Endometrium (tissue), 2 donors: ENCODE results near the gene RIT1.
A peak's percentile ranks its signal among the peaks of the same experiment; 100 is the strongest.

Experiments
- FAIRE-seq: peaks from 2 replicates; lab custom pipeline; 2012; peaks lifted over from hg19 to GRCh38; lab: Jason Lieb, UNC
- donor health status: control.
- donor health status: control.

The RIT1 gene, protein sequence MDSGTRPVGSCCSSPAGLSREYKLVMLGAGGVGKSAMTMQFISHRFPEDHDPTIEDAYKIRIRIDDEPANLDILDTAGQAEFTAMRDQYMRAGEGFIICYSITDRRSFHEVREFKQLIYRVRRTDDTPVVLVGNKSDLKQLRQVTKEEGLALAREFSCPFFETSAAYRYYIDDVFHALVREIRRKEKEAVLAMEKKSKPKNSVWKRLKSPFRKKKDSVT

DNA sequence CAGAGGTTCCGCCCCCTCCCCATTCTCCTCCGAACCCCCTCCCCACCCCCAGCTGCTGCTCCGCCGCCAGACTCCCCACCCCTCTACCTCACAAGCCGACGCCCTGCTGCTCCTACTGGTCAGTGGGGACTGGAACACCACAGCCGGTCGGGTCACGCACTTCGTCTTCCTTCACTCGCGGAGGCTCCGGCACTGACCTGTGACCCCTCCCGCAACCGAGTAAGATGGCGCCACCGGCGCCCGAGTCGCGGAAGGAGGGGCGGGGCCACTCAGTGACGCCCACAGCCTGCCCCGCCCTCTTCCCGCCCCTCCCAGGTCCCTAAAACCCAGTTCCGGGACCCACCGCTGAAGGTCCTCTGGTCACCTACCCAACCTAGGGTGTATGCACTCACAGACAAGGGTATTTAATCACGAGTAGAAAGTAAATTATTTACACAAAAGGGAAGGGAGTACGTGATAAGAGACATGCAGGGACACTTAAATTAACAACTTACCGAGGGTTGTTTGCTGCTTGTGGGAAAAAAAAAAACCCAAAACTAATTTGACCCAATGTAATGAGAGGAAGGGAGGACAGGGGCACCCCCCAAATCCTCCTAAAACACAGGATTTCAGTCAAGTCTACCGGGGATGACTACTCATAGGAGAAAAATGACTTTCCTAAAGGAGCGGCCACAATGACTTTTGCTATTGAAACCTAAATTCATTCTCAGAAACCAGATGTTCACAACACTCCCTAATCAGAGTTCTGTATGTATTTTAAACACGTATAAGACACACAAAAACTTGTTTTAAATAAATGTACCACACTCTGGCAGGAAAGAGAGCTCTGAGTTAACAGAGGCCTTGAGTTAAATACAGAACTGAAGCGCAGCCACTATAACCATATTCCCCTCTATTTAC, at the start of gene RIT1:
Gene RIT1 (minus strand): TSS at position 194 of the 900 bp plus-strand sequence. CDS start 588 bp downstream, outside the sequence.
- peak; percentile 41 for FAIRE-seq

DNA sequence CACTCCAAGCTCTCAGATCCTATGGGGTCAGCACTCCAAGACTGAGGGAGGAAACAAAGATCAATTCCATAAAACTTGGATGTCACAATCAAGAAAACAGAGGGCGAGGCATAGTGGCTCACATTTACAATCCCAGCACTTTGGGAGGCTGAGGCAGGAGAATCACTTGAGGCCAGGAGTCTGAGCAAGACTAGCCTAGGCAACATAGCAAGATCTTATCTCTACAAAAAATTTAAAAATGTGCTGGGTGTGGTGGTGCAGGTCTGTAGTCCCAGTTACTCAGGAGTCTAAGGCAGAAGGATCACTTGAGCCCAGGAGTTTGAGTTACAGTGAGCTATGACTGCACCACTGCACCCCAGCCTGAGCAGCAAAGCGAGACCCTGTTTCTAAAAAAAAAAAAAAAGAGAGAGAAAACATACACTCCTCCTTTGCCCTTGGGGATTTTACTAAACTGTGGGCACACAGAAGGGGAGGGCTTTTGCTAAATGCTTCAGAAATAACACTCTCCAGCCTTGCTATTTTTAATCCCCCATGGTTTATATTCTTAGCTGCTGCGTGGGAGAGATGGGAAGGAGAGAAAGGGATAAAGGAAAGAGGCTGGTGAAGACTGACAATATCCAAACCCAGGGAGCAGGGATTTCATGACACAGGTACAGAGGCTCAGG, 49.1 kb upstream of the RIT1 start:
- no peak for FAIRE-seq

DNA sequence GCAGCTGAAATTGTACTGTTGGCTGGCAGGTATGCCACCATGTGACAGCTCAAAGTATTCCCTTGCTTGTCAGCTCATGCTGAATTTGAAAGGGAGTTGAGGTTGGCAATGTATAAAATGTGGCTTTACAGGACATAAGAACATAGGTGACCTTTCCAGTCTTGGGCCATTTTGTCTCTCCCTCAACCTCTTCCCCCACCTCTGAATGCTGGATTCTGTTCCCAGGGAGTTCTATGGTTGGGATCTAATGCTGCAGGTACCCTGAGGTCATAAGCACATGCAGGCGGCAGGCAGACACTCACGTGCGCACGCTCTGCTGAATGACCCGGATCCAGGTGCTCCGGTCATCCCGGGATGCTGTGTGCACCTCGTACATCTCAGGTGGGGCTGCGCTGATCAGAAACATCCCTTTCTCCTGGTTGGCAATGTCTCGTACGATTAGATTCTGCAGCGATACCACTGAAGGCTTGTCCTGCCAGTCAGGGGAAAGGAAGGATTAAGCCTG, 46.3 kb upstream of the RIT1 start:
- FAIRE-seq: no peak

DNA sequence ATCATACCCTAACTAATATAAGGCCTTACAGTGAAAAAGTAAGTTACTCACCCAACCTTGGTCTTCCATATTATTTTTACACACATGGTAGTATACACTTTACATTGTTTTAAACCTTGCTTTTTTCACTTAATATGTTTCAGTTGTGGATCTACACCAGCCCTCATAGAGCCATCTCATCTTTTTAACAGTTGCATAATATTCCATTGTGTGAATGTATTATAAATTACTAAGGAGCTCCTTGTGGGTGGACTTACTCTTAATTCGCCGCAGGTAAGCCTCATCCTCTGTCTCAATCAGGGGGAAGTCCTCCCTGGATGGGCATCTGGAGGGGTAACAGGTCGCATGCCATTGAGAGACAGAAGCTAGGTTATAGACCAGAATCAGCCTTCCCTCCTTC, 43.5 kb upstream of the RIT1 start:
- FAIRE-seq: no peak

DNA sequence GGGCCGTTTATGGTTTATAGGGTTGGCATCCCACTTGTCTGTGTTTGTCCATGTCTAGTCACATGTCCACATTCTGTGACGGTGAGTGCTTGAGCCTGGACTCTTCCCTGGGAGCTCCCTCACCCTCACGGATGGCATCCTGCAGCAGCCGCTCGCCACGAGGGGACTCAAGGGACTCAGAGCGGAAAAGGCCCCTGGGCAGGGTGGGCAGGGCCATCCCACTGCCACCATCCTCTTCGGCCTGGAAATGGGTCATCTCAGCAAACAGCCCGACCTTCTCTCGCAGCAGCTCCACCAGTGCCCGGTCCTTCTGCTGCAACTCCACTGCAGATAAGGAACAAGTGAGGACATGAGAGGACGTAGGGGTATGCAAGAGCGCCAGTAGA, 41.3 kb upstream of the RIT1 start:
- no peak for FAIRE-seq

DNA sequence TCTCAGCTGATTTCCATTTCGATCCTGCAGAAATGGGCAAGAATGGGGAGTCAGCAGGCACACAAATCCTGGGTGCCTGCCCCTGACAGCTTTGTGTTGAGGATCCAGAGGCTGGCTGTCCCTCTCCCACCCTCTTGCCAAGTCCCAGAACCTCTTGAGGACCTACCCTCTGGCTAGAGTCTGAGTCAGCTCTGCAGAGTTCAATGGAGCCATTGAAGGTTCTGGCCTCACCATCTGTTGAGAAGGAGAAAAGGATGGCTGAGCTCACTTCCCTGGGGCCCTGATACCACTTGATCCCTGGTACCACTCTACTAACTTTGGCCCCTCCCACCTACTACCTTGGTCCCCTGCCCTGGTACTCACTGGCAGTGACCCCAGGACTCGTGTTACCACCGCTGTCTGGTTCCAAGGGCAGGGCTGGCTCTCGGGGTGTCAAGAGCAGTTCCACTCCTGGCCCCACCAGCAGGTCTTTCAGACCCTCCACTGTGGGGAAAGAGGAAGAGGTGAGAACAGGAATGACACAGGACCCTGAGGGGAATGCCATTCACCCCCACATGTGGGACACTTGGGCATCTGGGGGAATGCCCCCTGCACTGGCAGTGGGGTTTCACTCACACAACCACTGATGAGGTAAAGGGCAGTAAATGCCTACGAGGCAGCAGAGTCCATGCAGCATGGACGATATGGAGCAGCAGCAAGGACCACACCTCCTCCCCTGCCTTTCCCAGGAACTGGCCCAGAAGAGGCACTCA, 40.8 kb upstream of the RIT1 start:
- no peak for FAIRE-seq

DNA sequence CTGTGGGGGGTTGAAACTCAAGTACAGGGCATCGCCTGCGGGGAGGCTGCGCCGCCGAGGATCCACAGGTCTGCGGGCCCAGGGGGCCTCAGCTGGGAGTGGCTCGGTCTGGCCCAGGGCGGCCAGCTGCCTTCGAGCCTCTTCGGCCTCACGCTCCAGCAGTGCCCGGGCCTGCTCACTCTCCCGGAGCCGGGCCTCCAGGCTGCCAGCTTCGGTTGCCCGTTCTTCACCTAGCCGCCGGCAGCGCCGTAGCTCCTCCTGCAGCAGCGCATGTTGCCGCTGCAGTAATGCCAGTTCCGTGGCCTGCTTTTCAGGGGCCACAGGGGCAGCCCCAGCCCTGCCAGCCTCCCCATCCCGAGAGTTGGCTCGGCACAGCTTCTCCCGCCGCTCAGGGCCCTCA, 39.7 kb upstream of the RIT1 start:
- FAIRE-seq: no peak

DNA sequence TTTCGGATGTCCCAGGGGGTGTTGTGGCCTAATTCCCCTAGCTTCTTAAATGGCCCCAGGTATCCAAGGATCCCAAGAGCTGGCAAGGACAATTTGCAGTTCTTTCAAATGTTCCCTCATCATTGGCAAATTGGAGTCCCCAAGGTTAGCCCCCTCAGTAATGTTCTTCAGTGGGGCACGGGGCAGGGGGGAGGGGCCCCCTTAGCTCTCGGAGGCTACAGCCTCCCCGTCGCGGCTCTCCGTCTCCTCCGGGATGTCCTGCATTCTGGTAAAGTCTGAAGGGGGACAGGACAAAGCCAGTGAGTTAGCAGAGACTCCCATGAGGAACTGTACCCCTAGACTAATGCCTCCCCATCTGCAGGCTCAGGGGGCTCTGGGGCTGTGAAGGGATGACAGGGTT, 36.6 kb upstream of the RIT1 start:
- FAIRE-seq: no peak

DNA sequence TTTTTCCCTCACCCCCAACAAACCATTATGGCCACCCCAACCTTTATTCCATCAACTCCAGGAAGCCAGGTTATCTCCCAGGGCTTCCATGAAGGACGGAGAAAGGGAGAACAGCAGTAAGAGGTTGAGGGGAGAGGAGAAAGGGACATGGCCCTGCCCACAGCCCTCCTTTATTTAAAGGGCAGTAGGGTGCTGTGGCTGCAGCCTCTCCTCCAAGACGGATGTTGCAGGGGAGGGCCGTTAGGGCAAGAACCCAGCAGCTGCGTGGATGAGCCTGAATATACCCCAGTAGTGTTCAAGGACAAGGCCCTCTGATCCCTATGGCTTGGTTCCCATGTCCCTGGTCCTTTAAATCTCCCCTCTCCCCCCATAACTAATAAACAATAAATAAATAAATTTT, 36.1 kb upstream of the RIT1 start:
- FAIRE-seq: no peak

DNA sequence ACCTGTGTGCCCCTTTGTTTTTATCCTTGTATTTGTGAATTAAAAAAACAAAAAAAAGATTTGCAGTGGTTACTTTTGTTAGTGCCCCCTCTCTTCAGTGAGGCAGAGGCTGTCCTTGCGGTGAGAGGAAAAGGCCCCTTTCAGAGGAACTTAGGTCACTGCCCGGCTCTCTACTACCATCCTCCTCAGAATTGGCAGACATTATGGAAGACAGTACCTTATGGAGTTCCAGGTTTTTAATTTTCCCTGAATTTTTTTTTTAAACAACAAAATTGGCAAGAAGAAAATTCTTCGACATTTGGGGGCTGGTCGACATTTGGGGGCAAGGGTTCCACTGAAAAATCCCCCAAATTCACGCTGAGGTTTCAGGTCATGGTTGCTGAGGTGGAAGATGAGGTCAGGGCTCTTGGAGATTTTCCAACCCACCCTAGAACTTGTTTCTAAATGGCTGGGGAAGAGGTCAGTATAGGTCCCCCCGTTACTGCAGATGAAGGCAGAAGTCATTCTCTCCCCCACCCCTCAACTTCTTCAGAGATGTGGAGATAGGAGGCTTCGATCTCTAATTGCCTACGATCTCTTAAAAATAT, 35.6 kb upstream of the RIT1 start:
- no peak for FAIRE-seq

DNA sequence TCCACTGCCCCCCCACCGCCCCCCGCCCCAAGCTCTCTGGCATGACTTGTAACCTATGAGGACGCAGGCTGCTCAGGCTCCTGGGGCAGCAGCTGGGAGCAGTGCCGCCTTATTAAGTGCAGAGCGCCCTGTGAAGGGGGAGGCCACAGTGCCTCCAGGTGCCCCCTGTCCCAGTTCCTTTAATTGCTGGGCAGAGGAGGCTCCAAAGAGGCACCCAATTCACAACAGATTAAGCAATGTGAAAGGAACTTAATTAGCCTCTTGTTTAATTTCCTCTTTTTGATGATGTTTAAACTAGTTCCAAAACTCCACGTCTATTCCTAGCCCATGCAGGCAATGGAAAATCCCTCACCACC, 33.3 kb upstream of the RIT1 start:
- no peak for FAIRE-seq

DNA sequence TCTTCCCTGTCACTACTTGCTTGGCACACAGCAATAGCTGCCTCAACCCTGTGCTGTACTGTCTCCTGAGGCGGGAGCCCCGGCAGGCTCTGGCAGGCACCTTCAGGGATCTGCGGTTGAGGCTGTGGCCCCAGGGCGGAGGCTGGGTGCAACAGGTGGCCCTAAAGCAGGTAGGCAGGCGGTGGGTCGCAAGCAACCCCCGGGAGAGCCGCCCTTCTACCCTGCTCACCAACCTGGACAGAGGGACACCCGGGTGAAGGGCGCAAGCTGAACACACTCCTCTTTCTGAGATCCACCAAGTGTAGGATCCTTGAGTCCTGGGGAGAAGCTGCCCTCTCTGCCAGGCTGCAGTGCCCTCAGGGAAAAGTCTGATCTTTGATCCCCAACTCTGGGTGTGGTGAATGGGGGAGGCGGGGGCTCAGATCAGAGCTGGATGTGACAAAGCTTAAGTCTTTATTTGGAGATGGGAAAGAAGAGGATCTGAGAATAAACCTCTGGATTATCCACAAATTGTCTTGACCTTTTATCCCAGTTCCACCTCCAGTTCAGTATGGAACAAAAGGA, 31.5 kb upstream of the RIT1 start:
- FAIRE-seq: no peak

DNA sequence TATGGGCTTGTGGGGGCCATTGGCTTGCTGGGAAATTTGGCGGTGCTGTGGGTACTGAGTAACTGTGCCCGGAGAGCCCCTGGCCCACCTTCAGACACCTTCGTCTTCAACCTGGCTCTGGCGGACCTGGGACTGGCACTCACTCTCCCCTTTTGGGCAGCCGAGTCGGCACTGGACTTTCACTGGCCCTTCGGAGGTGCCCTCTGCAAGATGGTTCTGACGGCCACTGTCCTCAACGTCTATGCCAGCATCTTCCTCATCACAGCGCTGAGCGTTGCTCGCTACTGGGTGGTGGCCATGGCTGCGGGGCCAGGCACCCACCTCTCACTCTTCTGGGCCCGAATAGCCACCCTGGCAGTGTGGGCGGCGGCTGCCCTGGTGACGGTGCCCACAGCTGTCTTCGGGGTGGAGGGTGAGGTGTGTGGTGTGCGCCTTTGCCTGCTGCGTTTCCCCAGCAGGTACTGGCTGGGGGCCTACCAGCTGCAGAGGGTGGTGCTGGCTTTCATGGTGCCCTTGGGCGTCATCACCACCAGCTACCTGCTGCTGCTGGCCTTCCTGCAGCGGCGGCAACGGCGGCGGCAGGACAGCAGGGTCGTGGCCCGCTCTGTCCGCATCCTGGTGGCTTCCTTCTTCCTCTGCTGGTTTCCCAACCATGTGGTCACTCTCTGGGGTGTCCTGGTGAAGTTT, 30.8 kb upstream of the RIT1 start:
- no peak for FAIRE-seq

DNA sequence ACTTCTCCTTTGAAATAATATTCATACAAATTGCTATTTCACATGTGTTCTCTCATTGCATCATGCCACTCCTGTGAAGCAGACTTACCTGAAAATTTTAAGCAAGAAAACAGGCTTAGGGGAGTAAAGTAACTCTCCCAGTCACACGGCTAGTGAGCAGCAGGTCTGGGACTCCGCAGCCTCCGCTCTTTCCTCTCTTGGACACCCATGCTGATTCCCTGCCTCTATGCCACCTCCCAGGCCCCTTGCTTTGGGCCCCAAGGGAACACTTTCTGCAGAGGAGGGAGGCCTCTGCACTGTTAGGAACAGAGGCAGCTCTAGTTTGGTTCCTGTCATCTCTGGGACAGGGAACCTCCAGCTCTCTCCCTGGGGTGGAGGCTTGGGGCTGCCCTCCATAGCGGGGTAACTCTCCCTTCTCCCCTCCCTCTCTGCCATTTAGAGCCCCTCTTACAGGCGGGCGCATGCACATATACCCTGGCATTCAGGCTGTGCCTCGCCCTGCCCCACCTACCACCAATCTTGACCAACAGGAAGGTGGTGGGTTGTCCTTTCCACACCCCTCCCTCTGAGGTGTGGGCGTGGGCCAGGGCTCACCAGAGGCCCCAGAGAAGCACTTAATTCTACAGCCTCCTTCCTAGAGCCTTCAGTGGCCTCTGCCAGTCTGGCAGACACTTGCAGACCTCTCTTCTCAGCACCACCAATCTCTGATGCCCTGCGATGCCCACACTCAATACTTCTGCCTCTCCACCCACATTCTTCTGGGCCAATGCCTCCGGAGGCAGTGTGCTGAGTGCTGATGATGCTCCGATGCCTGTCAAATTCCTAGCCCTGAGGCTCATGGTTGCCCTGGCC, 30.1 kb upstream of the RIT1 start, which contains the start of gene RXFP4:
Gene RXFP4 (plus strand): TSS at position 646 of the 852 bp plus-strand sequence. CDS start 72 bp downstream, at position 718.
- FAIRE-seq: no peak

DNA sequence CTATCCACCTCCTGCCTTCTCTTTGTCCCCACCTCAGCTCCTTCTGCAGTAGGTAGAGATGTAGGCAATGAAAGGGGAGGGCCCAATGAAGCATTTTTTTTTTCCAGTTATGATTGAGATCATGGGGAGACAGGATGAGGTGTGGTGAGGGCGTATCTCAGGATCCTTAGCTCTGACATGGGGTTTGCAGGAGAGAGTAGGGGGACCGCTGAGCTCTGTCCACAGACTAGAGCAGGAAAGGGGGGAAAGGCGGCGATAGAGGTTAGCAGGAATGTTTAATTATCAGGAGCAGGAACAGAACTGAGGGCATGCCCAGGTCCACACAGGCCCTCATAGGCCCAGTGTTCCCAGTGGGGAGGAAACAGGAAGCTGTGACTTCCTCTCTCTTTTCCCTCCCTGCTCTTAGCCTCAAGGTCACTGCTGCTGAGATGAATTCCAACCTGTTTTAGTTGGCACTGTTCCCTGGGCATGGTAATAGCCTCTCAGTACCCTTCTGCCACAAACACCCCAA, 29.4 kb upstream of the RIT1 start:
- no peak for FAIRE-seq

DNA sequence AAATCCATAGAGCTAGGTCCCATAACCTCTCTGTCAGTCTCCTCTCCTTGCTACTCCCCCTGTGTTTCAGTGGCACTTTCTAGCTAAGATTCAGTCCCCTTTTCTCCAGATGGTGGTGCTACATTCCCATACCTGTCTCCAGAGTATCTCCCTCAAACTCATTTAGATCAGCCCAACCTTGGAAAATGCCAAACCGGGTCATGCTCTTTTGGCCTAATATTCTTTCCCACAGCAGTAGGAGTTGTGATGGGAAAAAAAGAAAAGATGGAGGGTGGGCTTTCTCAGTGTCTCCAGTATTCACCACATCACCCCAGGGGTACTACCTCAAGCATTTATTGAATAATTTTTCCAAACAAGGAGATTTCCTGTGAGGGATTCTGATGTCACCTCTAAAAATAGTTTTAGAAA, 27.1 kb upstream of the RIT1 start:
- no peak for FAIRE-seq

DNA sequence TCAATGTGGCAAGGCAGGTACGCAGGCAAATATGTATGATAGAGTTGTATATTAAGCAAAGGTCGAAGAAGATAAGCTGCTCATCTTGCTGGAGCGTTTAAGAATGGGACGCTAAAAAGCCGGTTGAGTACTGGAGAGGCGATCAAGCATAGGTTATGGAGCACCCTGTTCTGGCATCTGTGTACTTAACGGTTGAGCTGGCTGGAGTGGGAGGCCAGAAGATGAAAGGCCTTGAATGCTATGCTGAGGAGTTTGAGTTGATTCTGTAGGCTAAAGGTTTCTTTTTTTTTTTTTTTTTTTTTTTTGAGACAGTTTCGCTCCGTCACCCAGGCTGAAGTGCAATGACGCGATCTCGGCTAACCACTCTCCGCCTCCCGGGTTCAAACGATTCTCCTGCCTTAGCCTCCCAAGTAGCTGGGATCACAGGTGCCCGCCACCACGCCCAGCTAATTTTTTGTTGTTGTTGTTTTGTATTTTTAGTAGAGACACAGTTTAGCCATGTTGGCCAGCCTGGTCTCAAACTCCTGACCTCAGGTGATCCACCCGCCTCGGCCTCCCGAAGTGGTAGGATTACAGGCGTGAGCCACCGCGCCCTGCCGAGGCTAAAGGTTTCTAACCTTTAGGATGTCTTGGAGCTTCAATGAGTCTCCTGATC, 23.9 kb upstream of the RIT1 start:
- no peak for FAIRE-seq

DNA sequence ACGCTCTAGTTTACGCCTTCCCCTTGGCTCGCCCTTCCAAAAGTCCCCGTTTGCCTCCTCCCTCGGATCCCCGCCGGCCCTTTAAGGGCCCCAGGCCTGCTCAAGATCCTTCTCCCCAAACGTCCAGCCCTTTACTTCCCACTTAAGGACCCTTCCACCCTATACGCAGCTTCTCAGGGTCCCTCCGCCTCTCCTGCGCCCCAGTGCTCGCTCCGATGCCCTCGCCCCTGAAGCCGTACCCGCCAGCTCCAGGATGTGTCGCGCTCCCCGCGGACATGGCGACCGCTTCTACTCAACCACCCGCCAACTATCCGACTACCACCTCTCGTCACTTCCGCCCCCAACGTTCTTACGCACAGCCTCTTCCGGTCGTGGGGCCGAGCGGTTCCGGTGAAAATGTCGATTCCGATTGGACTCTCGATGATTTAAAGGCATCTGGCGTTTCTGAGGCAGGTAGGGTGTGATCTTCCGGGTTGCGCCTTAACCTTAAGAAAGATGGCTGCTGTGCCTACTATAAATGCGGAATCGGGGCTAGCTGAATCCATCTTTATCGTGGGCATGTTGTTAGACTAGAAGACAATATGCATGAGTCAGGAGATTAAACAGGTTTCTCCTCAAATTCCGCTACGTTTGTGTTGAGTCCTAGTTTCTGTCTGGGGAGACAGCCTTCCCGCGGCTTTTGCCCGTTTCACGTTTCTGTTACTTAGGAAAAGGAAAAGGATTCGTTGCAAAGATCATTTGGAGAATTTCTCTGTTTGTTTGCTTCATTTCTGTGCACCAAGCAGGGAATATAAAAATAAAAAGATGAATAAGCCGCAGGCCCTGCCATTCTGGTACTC, 23.2 kb upstream of the RIT1 start, which contains the start of gene KHDC4:
Gene KHDC4 (minus strand): TSS at position 317 of the 839 bp plus-strand sequence. CDS start 40 bp downstream, at position 277.
- peak; percentile 98 for FAIRE-seq
